Trophoblast cell (in vitro differentiated cells and primary cell): ENCODE results near the gene CRELD2.

Experiments
- DNase-seq, 2 donors: peaks; one replicate each; pipeline ENCODE4 v3.0.0-alpha.2; 2016
- H2AFZ ChIP-seq: 2 replicates; pipeline ENCODE4 v1.6.1; 2013; ENCODE audit warnings: low read length, moderate library complexity, mild to moderate bottlenecking; ENCODE audit not compliant: insufficient read depth, poor library complexity
- H2AK5ac ChIP-seq: 2 replicates; pipeline ENCODE4 v1.6.1; 2013; ENCODE audit warnings: mild to moderate bottlenecking, low read length
- H2BK120ac ChIP-seq: 2 replicates; pipeline ENCODE4 v1.6.1; 2013; ENCODE audit warnings: low read length, mild to moderate bottlenecking, moderate library complexity; ENCODE audit not compliant: insufficient read depth, poor library complexity
- H2BK12ac ChIP-seq: 2 replicates; pipeline ENCODE4 v1.6.1; 2013; ENCODE audit warnings: mild to moderate bottlenecking, low read length, moderate library complexity
- H2BK5ac ChIP-seq: 2 replicates; pipeline ENCODE4 v1.6.1; 2013; ENCODE audit warnings: low read length, low read depth, moderate library complexity, mild to moderate bottlenecking; ENCODE audit not compliant: poor library complexity
- H3K14ac ChIP-seq: 2 replicates; pipeline ENCODE4 v1.6.1; 2013; ENCODE audit warnings: mild to moderate bottlenecking, low read length
- H3K18ac ChIP-seq: 2 replicates; pipeline ENCODE4 v1.6.1; 2013; ENCODE audit warnings: mild to moderate bottlenecking, low read length
- H3K23ac ChIP-seq: 2 replicates; pipeline ENCODE4 v1.6.1; 2013; ENCODE audit warnings: low read length
- H3K27ac ChIP-seq: 2 replicates; pipeline ENCODE4 v1.5.1; 2013; ENCODE audit warnings: low read depth, mild to moderate bottlenecking, inconsistent platforms, low read length, moderate library complexity
- H3K27me3 ChIP-seq: 2 replicates; pipeline ENCODE4 v1.6.1; 2013; ENCODE audit warnings: inconsistent platforms, mild to moderate bottlenecking, low read length, moderate library complexity; ENCODE audit not compliant: insufficient read depth
- H3K36me3 ChIP-seq, 2 experiments: 1 replicate in 1 of 2; 2 replicates in 1 of 2; pipeline ENCODE4 v1.6.1; 2013; ENCODE audit warnings: low read length in 2 of 2, mild to moderate bottlenecking in 2 of 2, moderate library complexity in 1 of 2; ENCODE audit not compliant: insufficient read depth in 2 of 2, control insufficient read depth in 1 of 2
- H3K4ac ChIP-seq: 2 replicates; pipeline ENCODE4 v1.6.1; 2013; ENCODE audit warnings: low read depth, mild to moderate bottlenecking, low read length, moderate library complexity
- H3K4me1 ChIP-seq, 2 experiments: 1 replicate in 1 of 2; 2 replicates in 1 of 2; pipeline ENCODE4 v1.6.1; 2013; ENCODE audit warnings: low read length in 2 of 2, mild to moderate bottlenecking in 2 of 2, moderate library complexity in 1 of 2; ENCODE audit not compliant: insufficient read depth in 2 of 2, control insufficient read depth in 1 of 2
- H3K4me2 ChIP-seq: 2 replicates; pipeline ENCODE4 v1.6.1; 2013; ENCODE audit warnings: inconsistent platforms, mild to moderate bottlenecking, low read length, moderate library complexity
- H3K4me3 ChIP-seq: 2 replicates; pipeline ENCODE4 v1.5.1; 2013; ENCODE audit warnings: mild to moderate bottlenecking, low read depth, low read length, inconsistent platforms
- H3K79me1 ChIP-seq: one replicate; pipeline ENCODE4 v1.6.1; 2013; ENCODE audit warnings: low read length
- H3K79me2 ChIP-seq: 2 replicates; pipeline ENCODE4 v1.6.1; 2013; ENCODE audit warnings: low read length, mild to moderate bottlenecking; ENCODE audit not compliant: control insufficient read depth, insufficient read depth, poor library complexity
- H3K9ac ChIP-seq: 2 replicates; pipeline ENCODE4 v1.6.1; 2013; ENCODE audit warnings: mild to moderate bottlenecking, low read length
- H3K9me3 ChIP-seq: 2 replicates; pipeline ENCODE4 v1.6.1; 2013; ENCODE audit warnings: low read depth, mild to moderate bottlenecking, control low read depth, inconsistent platforms, low read length; ENCODE audit not compliant: insufficient read depth
- H4K12ac ChIP-seq: 2 replicates; pipeline ENCODE4 v1.6.1; 2013; ENCODE audit warnings: low read depth, mild to moderate bottlenecking, low read length, moderate library complexity
- H4K8ac ChIP-seq: 2 replicates; pipeline ENCODE4 v1.6.1; 2013; ENCODE audit warnings: low read depth, mild to moderate bottlenecking, low read length, moderate library complexity
- H4K91ac ChIP-seq: one replicate; pipeline ENCODE4 v1.6.1; 2013; ENCODE audit warnings: low read depth, mild to moderate bottlenecking, low read length, moderate library complexity
- WGBS: extraction: QIAGEN DNeasy Blood & Tissue Kit; methylation state at CpG from one replicate; pipeline ENCODE4 v1.1.7; 2013; ENCODE audit warnings: missing lambda C conversion rate; ENCODE audit not compliant: insufficient read length, insufficient coverage; ENCODE audit errors: extremely low coverage; 5-methylcytosine and 5-hydroxymethylcytosine counted together

Gene CRELD2

DNA sequence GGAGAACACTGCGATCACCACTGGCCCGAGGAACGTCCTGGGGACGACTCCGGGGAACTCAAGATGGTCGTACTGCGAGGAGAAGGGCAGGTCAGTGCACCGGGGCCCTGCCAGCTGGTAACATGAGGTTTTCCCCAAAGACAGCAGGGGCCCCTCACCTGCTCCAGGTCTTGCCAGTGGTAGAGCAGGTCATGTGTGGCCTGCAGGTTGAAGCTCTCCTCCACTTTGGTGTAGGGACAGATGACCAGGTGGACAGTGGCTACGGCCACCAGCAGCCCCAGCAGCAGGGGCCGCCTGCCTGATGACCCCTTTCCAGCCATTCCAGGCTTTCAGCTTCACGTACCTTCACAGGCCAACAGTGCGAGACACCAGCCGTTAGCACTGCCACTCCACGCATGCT, 5.0 kb upstream of the CRELD2 start:
- peaks cover 7% of the 10 kb centered on the region for H3K79me1 ChIP-seq
- H3K9ac ChIP-seq = peak overlapping the region; percentile 51
- H2AFZ ChIP-seq = no peak overlapping the region
- H2BK12ac ChIP-seq = no peak overlapping the region
- H3K4me3 ChIP-seq = no peak overlapping the region
- no peak overlapping the region for H4K8ac ChIP-seq
- no peaks in the 10 kb centered on the region for H3K9me3 ChIP-seq
- no peak for DNase-seq
- H3K27me3 ChIP-seq = no peaks in the 10 kb centered on the region
- H2BK120ac ChIP-seq = no peak overlapping the region
- no peak overlapping the region for H3K18ac ChIP-seq
- H3K14ac ChIP-seq = no peak overlapping the region
- no peak overlapping the region for H4K12ac ChIP-seq
- no CpG with 5 or more reads among the region's 14 CpGs for WGBS
- H3K36me3 ChIP-seq = peaks cover 25 to 35% of the 10 kb centered on the region in 2 experiments
- no peak overlapping the region for H3K27ac ChIP-seq
- no peak overlapping the region for H2BK5ac ChIP-seq
- H3K79me2 ChIP-seq = peaks cover 5% of the 10 kb centered on the region
- no peak overlapping the region for H3K4ac ChIP-seq
- peaks cover 0 to 3% of the 10 kb centered on the region in 2 experiments for H3K4me1 ChIP-seq
- H2AK5ac ChIP-seq = no peak overlapping the region
- H3K23ac ChIP-seq = no peak overlapping the region
- no peak overlapping the region for H4K91ac ChIP-seq
- no peak overlapping the region for H3K4me2 ChIP-seq

DNA sequence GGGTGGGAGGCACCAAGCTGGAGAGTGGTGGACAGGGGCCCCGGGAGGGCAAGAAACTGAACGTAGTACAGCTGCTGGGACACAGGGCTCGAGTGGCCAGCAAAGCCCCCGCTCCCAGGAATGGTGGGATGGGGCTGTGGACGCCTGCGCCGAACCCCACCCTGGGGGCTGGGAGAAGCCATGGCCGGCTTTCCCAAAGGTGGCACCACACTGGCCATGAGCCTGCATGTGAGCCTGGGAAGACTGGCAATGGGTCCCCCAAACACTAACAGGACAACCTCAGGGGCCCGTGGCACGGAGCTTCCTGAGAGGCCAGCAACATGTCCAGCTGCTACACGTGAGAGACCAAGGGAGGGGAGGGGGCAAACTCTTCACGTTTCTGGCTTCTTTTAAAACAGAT, 4.2 kb upstream of the CRELD2 start:
- Histone ChIP-seq H3K4me1 (peaks cover 5 to 8% of the 10 kb centered on the region in 2 experiments), H3K27me3 (no peaks in the 10 kb centered on the region), H3K18ac (no peak overlapping the region), H3K14ac (no peak overlapping the region), H4K8ac (no peak overlapping the region), H2BK120ac (no peak overlapping the region), H3K4ac (no peak overlapping the region), H3K23ac (no peak overlapping the region), H4K12ac (no peak overlapping the region), H3K27ac (no peak overlapping the region), H4K91ac (no peak overlapping the region), H3K4me3 (no peak overlapping the region), H2AFZ (no peak overlapping the region), H3K79me1 (peaks cover 11% of the 10 kb centered on the region), H3K9me3 (no peaks in the 10 kb centered on the region), H3K36me3 (peaks cover 22 to 33% of the 10 kb centered on the region in 2 experiments), H3K79me2 (peaks cover 8% of the 10 kb centered on the region), H3K4me2 (no peak overlapping the region), H2BK5ac (no peak overlapping the region), H2AK5ac (no peak overlapping the region), H2BK12ac (no peak overlapping the region), H3K9ac (no peak overlapping the region)
- no CpG with 5 or more reads among the region's 12 CpGs for WGBS
- no peak for DNase-seq

DNA sequence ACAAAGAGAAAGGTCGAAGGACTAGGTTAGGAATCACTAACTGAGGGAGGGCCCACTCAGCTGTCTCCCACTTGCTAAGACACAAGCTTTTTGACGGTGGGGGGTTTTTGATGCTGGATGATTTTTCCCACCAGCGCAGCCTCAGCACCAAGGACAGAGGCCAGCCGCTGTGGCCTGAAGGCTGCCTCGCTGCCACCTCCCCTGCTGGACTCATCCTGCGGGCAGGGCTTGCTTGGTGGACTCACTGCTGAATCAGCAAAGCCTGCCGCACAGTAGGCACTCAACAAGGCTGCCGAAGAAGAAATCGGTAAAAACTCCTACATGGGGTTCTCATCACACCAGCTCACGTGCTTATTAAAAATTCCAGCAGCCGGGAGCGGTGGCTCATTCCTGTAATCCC, 2.8 kb upstream of the CRELD2 start:
- Histone ChIP-seq H2AFZ (no peak overlapping the region), H2BK120ac (no peak overlapping the region), H4K91ac (no peak overlapping the region), H3K9ac (no peak overlapping the region), H3K4me2 (no peak overlapping the region), H3K14ac (no peak overlapping the region), H2AK5ac (no peak overlapping the region), H2BK5ac (no peak overlapping the region), H4K12ac (no peak overlapping the region), H3K18ac (no peak overlapping the region), H3K4me3 (no peak overlapping the region), H3K79me1 (peaks cover 11% of the 10 kb centered on the region), H3K9me3 (no peaks in the 10 kb centered on the region), H3K23ac (no peak overlapping the region), H3K27ac (no peak overlapping the region), H3K27me3 (no peaks in the 10 kb centered on the region), H2BK12ac (no peak overlapping the region), H3K4me1 (peaks cover 5 to 12% of the 10 kb centered on the region in 2 experiments), H3K4ac (no peak overlapping the region), H3K36me3 (peaks cover 24 to 33% of the 10 kb centered on the region in 2 experiments), H4K8ac (no peak overlapping the region), H3K79me2 (peaks cover 8% of the 10 kb centered on the region)
- WGBS = no CpG with 5 or more reads among the region's 12 CpGs
- no peak for DNase-seq

DNA sequence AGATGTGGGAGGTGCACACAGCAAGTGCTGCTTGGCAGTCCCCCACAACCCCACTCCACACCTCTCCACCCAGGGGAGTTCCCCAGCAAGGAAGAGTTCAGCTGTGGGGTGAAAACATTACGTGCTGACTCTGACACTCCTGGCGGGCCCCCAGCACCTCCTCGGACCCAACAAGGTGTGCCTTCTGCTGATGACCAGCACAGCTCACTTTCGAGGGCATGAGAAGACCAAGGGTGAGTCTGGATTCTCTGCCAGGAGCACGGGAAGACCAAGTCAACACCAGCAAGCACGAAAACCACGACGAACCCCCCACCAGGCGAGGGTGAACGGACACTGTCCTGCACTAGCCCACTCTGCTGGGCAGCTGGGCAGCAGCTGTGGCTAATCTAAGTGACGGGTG, 1.6 kb upstream of the CRELD2 start:
- Histone ChIP-seq H3K36me3 (peaks cover 31% of the 10 kb centered on the region in 2 experiments), H3K23ac (no peak overlapping the region), H2BK120ac (no peak overlapping the region), H4K8ac (no peak overlapping the region), H2AK5ac (no peak overlapping the region), H3K18ac (peak overlapping the region; percentile 26), H3K4me2 (peak overlapping the region; percentile 62), H3K9ac (peak overlapping the region; percentile 11), H3K4ac (no peak overlapping the region), H4K12ac (no peak overlapping the region), H3K27ac (no peak overlapping the region), H3K9me3 (peaks cover 2% of the 10 kb centered on the region), H2BK12ac (no peak overlapping the region), H3K79me2 (peaks cover 8% of the 10 kb centered on the region), H2BK5ac (no peak overlapping the region), H4K91ac (no peak overlapping the region), H2AFZ (no peak overlapping the region), H3K14ac (no peak overlapping the region), H3K79me1 (peaks cover 11% of the 10 kb centered on the region), H3K4me3 (no peak overlapping the region), H3K27me3 (no peaks in the 10 kb centered on the region), H3K4me1 (peaks cover 5 to 12% of the 10 kb centered on the region in 2 experiments)
- WGBS = no CpG with 5 or more reads among the region's 11 CpGs
- DNase-seq = no peak
